Ovary (tissue), 10 donors: ENCODE measurements around the gene HNRNPCL1. TPM values are rescaled to one million over a fixed set of nuclear protein-coding genes. Genes with fewer than 3 reads are reported as not detected.
"Not testable (repeated sequence)": the region's sequence is repeated elsewhere in the genome, so short reads cannot be mapped to it uniquely, and the experiment has no call there.

Experiments used
- DNase-seq, 5 donors: peaks; one replicate each; pipeline ENCODE4 v3.0.0-alpha.2; 2019 to 2020
- H3K27ac ChIP-seq, 2 donors: fragments of 200-600 bp; one replicate each; pipeline versions ENCODE4 v1.5.1 to v1.8.0; 2019 to 2022
- H3K27me3 ChIP-seq: fragments of 200-600 bp; one replicate; pipeline ENCODE4 v1.8.0; 2022
- H3K36me3 ChIP-seq: fragments of 200-600 bp; sonication (generic); one replicate; pipeline ENCODE4 v1.5.1; 2019
- H3K4me1 ChIP-seq: one replicate; pipeline ENCODE4 v1.8.1; 2013; ENCODE audit warnings: mild to moderate bottlenecking, moderate library complexity; ENCODE audit not compliant: insufficient read depth
- H3K4me3 ChIP-seq: fragments of 200-600 bp; sonication (generic); one replicate; pipeline ENCODE4 v1.5.1; 2017
- H3K9me3 ChIP-seq, 2 donors: fragments of 200-600 bp in 1 of 2; sonication (generic) in 1 of 2; one replicate each; pipeline versions ENCODE4 v1.5.1 to v1.8.1; 2013 to 2019; ENCODE audit warnings: mild to moderate bottlenecking in 1 of 2, moderate library complexity in 1 of 2
- EP300 ChIP-seq: sonication (generic); formaldehyde crosslinking; IDR thresholded peaks from one replicate; pipeline ENCODE4 v1.6.1; 2017; ENCODE audit warnings: antibody characterized with exemption
- POLR2A ChIP-seq: fragments of 450-650 bp; IDR thresholded peaks from one replicate; pipeline ENCODE4 v1.6.1; 2017; ENCODE audit warnings: antibody characterized with exemption, mild to moderate bottlenecking, moderate library complexity
- WGBS, 3 donors: extraction: QIAGEN DNeasy Blood & Tissue Kit in 1 of 3; methylation state at CpG; one replicate each; pipeline versions ENCODE4 v1.1.5 to v1.1.7; 2013 to 2017; 5-methylcytosine and 5-hydroxymethylcytosine counted together
- intact Hi-C, 4 donors: fragments of 100-400 bp; cut with DNase I; formaldehyde crosslinking; loops; one replicate each; pipeline versions ENCODE4 v1.11.0 to v1.15.1; 2022 to 2023
- long read RNA-seq, 3 donors: library from polyadenylated mRNA in 2 of 3; unstranded in 2 of 3; transcript quantifications; one replicate each; pipeline ENCODE4 v2.0.0 and lab custom pipeline, GENCODE V29; 2021 to 2026
- polyA plus RNA-seq, 2 donors: library from polyadenylated mRNA; stranded (reverse); fragments of 200-250 nt in 1 of 2; fragments of 350-450 nt in 1 of 2; fragmentation: Illumina TruSeq in 1 of 2; extraction: RNeasy Lipid Tissue Mini Kit (QIAGEN cat#74804) in 1 of 2; gene quantifications; one replicate each; pipeline ENCODE4 v1.2.3, GENCODE V29; 2013 to 2014
- total RNA-seq, 7 donors: library from RNA; depleted of rRNA in 2 of 7; stranded (reverse); fragments of >200 nt in 2 of 7; fragmentation: NEBNext Ultra II Directional in 3 of 7; extraction: Animal tissue kit (Norgen Biotek cat#: 25700) in 3 of 7; gene quantifications; one replicate each; pipeline versions ENCODE4 v1.1.0 to v1.2.4, GENCODE V29; 2016 to 2023
- donor health status: DM: no; HTN: no; CAD: no; lungs with moderate emphysema.
- donor health status: DM: no; HTN: no; CAD: no.
- donor health status: Bipolar disorder and iron deficiency.
- donor health status: DM: yes; HTN: yes; CAD: no.
- donor health status: DM: no; HTN: no; CAD: no.
- donor health status: DM: yes; HTN: yes; CAD: no.

The HNRNPCL1 gene
- total RNA-seq (not detected), polyA plus RNA-seq (not detected)
- long read RNA-seq, donor 1: 0 reads
- long read RNA-seq, donor 2: 0 reads
- long read RNA-seq, donor 3: 0 reads

DNA sequence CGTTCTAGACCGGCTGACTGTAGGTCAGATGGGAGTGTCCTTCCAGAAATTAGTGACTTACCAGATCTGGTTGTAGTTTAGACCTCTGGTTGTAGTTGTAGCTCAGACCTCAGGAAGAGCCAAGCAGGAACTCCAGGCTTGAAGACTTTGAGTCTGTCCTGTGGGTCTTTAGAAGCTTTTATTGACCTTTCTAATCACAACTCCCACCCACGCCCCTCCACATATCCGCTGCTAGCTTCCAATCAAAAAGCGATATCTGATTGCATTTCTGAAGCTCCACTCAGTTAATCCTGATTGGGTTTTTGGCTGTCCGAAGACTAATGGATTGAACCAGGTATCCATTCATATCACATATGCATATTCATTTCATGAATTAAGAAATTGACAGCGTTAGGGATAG lies at the start of gene HNRNPCL1:
HNRNPCL1 (minus strand) TSS at position 101 of the 400 bp plus-strand sequence. CDS start 431 bp downstream, outside the sequence.
- H3K27me3 ChIP-seq, DNase-seq, H3K4me1 ChIP-seq, H3K36me3 ChIP-seq, H3K27ac ChIP-seq, H3K9me3 ChIP-seq, H3K4me3 ChIP-seq, intact Hi-C loops: not testable (repeated sequence)
- WGBS, 3 donors: 81 to 93% (median 81%) methylated on average over 7 of the region's 7 CpGs

DNA sequence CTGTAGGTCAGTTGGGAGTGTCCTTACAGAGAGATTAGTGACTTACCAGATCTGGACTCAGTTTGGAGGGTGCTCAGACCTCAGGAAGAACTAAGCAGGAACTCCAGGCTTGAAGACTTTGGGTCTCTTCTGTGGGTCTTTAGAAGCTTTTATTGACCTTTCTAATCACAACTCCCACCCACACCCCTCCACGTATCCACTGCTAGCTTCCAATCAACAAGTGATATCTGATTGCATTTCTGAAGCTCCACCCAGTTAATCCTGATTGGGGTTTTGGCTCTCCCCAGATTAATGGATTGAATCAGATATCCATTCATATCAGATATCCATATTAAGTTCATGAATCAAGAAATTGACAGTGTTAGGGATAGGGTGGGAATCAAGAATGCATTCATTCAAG lies 49.6 kb upstream of the HNRNPCL1 start, which contains the start of gene PRAMEF10:
PRAMEF10 (minus strand) TSS at position 101 of the 400 bp plus-strand sequence. CDS start 2,423 bp downstream, outside the sequence.
- 57% methylated on average over 1 of the region's 1 CpG; no CpG with 5 or more reads in 2 of the 3 donors for WGBS, 3 donors
- DNase-seq, intact Hi-C loops: not testable (repeated sequence)

DNA sequence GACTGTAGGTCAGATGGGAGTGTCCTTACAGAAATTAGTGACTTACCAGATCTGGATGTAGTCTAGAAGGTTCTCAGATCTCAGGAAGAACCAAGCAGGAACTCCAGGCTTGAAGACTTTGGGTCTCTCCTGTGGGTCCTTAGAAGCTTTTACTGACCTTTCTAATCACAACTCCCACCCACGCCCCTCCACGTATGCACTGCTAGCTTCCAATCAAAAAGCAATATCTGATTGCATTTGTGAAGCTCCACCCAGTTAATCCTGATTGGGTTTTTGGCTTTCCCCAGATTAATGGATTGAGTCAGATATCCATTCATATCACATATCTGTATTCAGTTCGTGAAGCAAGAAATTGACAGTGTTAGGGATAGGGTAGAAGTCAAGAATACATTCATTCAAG lies 37.6 kb upstream of the HNRNPCL1 start, which contains the start of gene PRAMEF4:
PRAMEF4 (minus strand) TSS at position 101 of the 400 bp plus-strand sequence. CDS start 2,807 bp downstream, outside the sequence.
- H3K4me1 ChIP-seq, H3K27me3 ChIP-seq, H3K9me3 ChIP-seq, H3K36me3 ChIP-seq, H3K4me3 ChIP-seq, H3K27ac ChIP-seq, intact Hi-C loops, DNase-seq: not testable (repeated sequence)
- 67 to 75% (median 74%) methylated on average over 3 of the region's 3 CpGs for WGBS, 3 donors

More for the DNA sequence above, 49.6 kb upstream of the HNRNPCL1 start, which contains the start of gene PRAMEF10:
- not testable (repeated sequence) for H3K9me3 ChIP-seq, H3K4me1 ChIP-seq, H3K36me3 ChIP-seq, H3K27me3 ChIP-seq, H3K27ac ChIP-seq, H3K4me3 ChIP-seq

DNA sequence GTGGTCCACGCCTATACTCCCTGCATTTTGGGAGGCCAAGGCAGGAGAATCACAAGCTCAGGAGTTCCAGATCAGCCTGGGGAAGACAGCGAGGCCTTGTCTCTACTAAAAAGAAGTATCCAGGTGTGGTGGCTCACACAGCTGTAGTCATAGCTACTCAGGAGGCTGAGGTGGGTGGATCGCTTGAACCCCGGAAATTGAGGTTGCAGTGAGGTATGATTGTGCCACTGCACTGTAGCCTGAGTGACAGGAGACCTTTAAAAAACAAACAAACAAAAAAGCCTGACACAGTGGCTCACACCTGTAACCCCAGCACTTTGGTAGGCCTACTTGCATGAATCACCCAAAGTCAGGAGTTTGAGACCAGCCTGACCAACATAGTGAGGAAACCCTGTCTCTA lies 29.9 kb upstream of the HNRNPCL1 start:
- H3K9me3 ChIP-seq, H3K27ac ChIP-seq, H3K4me1 ChIP-seq, H3K36me3 ChIP-seq, H3K27me3 ChIP-seq, intact Hi-C loops, H3K4me3 ChIP-seq, DNase-seq: not testable (repeated sequence)
- 74 to 80% (median 75%) methylated on average over 3 to 4 of the region's 4 CpGs for WGBS, 3 donors

DNA sequence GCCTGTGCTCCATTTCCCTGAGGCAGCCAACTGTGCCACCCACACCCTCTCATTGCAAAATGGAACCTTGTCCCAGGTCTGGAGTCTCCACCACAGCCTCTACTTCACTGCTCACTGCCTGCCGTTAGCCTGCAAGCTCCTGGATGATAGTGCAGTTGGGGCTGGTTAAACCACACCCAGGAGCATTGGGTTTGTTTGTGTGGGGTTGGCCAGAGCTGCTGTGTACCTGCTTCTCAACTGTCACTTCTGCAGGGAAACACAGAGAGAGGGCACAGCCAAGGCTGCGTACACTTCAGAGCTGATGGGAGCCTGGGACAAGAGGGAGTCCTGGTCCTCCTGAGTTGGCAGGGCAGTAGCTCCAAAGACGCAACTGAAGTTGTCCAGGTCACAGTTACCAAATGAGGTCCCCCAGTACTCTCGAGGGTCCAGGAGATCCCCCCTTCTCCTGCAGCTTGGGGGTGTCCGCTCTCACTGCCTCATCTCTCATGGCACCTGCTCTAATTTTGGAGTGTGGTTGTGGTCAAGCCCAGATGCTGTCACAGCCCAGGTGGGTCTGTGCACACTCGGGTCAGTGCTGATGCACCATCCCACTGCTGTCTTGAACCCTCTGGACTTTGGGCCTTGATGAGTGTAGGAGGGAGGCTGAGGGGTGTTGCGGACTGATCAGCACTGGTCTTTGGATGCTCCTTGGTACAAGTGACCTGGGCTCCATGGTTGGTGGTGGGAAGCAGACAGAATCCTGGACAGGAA lies 14.8 kb upstream of the HNRNPCL1 start:
- not testable (repeated sequence) for H3K27ac ChIP-seq

DNA sequence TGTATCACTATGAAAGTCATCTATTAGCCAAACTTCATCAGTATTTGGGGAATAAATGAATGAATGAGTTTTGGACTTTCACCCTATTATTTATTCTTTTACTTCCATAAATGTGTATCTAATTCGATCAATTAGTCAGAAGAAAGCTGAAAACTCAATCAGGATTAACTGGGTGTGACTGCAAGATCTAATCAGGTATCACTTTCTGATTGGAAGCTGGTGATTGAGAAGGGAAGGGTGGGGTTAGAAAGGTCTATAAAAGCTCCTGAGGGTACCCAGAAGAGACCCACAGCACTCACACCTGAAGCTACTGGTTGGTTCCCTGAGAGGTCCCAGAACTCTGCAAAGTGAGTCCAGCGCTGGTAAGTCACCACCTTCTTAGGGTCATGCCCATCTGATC lies 8.3 kb upstream of the HNRNPCL1 start, which contains the start of gene PRAMEF2:
PRAMEF2 (plus strand) TSS at position 301 of the 400 bp plus-strand sequence. CDS start 1,924 bp downstream, outside the sequence.
- DNase-seq, H3K4me1 ChIP-seq, intact Hi-C loops, H3K27ac ChIP-seq, H3K36me3 ChIP-seq, H3K4me3 ChIP-seq, H3K27me3 ChIP-seq, H3K9me3 ChIP-seq: not testable (repeated sequence)
- 53 to 58% (median 56%) methylated on average over 2 of the region's 2 CpGs for WGBS, 3 donors

More for the DNA sequence above, 14.8 kb upstream of the HNRNPCL1 start:
- intact Hi-C loops, DNase-seq, H3K4me3 ChIP-seq, H3K9me3 ChIP-seq, H3K36me3 ChIP-seq, H3K27me3 ChIP-seq, H3K4me1 ChIP-seq: not testable (repeated sequence)
- WGBS, 3 donors: 80 to 95% (median 93%) methylated on average over 3 to 5 of the region's 7 CpGs

DNA sequence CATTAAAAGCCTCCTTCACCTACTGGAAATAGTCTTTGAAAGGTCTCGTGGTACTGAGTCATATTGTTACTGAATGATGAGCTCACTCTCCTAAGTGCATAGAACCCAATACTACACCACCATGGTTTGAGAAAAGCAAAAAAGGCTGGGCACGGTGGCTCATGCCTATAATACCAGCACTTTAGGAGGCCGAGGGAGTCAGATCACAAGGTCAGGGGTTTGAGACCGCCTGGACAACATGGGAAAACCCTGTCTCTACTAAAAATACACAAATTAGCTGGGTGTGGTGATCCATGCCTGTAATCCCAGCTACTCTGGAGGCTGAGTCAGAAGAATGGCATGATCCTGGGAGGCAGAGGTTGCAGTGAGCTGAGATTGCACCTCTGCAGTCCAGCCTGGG lies 3.3 kb upstream of the HNRNPCL1 start:
- WGBS, 3 donors: 59 to 70% (median 59%) methylated on average over 4 of the region's 4 CpGs
- TF ChIP-seq EP300 (no peak), POLR2A (no peak)
- Histone ChIP-seq H3K27ac (no peak overlapping the region), H3K27me3 (no peaks in the 10 kb centered on the region), H3K4me3 (no peak overlapping the region), H3K4me1 (no peaks in the 10 kb centered on the region), H3K36me3 (no peaks in the 10 kb centered on the region), H3K9me3 (no peaks in the 10 kb centered on the region)
- intact Hi-C loops: no loop called here
- no peak for DNase-seq

DNA sequence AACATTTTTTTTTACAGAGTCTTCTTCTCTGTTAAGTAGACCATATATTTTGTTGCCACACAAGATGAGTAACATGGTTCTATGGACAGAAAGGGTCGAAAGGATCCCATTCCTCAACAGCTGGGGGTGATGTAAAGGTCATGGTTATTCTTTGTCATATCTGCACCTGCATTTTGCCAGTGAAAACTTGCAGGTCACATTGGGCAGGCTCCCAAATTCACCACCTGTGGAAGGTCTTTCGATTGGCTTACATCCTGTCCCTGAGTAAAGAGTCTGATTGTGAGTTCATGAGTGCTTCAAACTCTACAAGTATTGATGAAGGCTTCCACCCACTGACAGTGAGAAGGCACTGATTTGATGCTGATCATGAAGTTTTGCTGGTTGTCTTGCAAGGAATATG lies 15.3 kb downstream of the HNRNPCL1 start:
- intact Hi-C loops, H3K36me3 ChIP-seq, H3K4me1 ChIP-seq, DNase-seq, H3K9me3 ChIP-seq, H3K27me3 ChIP-seq, H3K27ac ChIP-seq, H3K4me3 ChIP-seq: not testable (repeated sequence)
- 29 to 58% (median 46%) methylated on average over 2 of the region's 2 CpGs for WGBS, 3 donors

DNA sequence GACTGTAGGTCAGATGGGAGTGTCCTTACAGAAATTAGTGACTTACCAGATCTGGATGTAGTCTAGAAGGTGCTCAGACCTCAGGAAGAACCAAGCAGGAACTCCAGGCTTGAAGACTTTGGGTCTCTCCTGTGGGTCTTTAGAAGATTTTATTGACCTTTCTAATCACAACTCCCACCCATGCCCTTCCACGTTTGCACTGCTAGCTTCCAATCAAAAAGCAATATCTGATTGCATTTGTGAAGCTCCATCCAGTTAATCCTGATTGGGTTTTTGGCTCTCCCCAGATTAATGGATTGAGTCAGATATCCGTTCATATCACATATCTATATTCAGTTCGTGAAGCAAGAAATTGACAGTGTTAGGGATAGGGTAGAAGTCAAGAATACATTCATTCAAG lies 17.2 kb downstream of the HNRNPCL1 start, which contains the start of gene PRAMEF11:
PRAMEF11 (minus strand) TSS at position 101 of the 400 bp plus-strand sequence. CDS start 2,621 bp downstream, outside the sequence.
- H3K9me3 ChIP-seq: not testable (repeated sequence)

DNA sequence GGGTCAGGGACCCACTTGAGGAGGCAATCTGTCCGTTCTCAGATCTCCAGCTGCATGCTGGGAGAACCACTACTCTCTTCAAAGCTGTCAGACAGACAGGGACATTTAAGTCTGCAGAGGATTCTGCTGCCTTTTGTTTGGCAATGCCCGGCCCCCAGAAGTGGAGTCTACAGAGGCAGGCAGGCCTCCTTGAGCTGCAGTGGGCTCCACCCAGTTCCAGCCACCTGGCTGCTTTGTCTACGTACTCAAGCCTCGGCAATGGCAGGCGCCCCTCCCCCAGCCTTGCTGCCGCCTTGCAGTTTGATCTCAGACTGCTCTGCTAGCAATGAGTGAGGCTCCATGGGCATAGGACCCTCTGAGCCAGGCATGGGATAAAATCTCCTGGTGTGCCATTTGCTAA lies 29.5 kb downstream of the HNRNPCL1 start:
- H3K9me3 ChIP-seq, H3K4me1 ChIP-seq, H3K36me3 ChIP-seq, H3K4me3 ChIP-seq, H3K27me3 ChIP-seq, DNase-seq, intact Hi-C loops, H3K27ac ChIP-seq: not testable (repeated sequence)
- 66 to 73% (median 70%) methylated on average over 6 of the region's 6 CpGs for WGBS, 3 donors

More for the DNA sequence above, 17.2 kb downstream of the HNRNPCL1 start, which contains the start of gene PRAMEF11:
- intact Hi-C loops, H3K36me3 ChIP-seq, H3K27ac ChIP-seq, DNase-seq, H3K4me3 ChIP-seq, H3K4me1 ChIP-seq, H3K27me3 ChIP-seq: not testable (repeated sequence)
- 48 to 61% (median 55%) methylated on average over 3 of the region's 3 CpGs for WGBS, 3 donors
